T-cell (primary cell): ENCODE results near the gene XPO4. TPM values are rescaled to one million over a fixed set of nuclear protein-coding genes. Genes with fewer than 3 reads are reported as not detected.
"Not testable (repeated sequence)": the region's sequence is repeated elsewhere in the genome, so short reads cannot be mapped to it uniquely, and the experiment has no call there.

Experiments used
- ATAC-seq, 4 experiments: fragments of 200-7000 bp in 3 of 4; fragments of 150-1000 bp in 1 of 4; cut with Tn5 transposase; replicated peaks in 1 of 4; 1 replicate in 3 of 4; 2 replicates in 1 of 4; pipeline ENCODE4 v1.10.0; 2021; ENCODE audit warnings: moderate library complexity in 3 of 4, mild to moderate bottlenecking in 2 of 4, moderate number of reproducible peaks in 1 of 4
- CTCF ChIA-PET, 2 donors: fragments of 300-600 bp; sonication (Branson Sonifier 250); formaldehyde crosslinking; loops; one replicate each; lab custom pipeline; 2022; ENCODE audit warnings: antibody characterized with exemption in 2 of 2; lab: Charles Lee
- POLR2A ChIA-PET, 2 donors: fragments of 300-600 bp; sonication (Branson Sonifier 250); formaldehyde crosslinking; loops; one replicate each; lab custom pipeline; 2022; ENCODE audit warnings: antibody characterized with exemption in 2 of 2; lab: Charles Lee
- DNase-seq, 35 experiments: peaks; one replicate each; pipeline versions ENCODE4 v3.0.0 to v3.0.0-alpha.2; 2013 to 2023
- H3K27ac ChIP-seq: one replicate; pipeline ENCODE4 v1.5.1; 2013; ENCODE audit warnings: low read length
- H3K27me3 ChIP-seq, 2 experiments: replicated peaks in 1 of 2; 1 replicate in 1 of 2; 2 replicates in 1 of 2; pipeline versions ENCODE4 v1.6.1 to v1.7.0; 2013; ENCODE audit warnings: low read length in 1 of 2, mixed read lengths in 1 of 2; ENCODE audit not compliant: control insufficient read depth in 2 of 2, insufficient read depth in 2 of 2; ENCODE audit errors: extremely low read depth in 1 of 2
- H3K36me3 ChIP-seq, 2 donors: 1 replicate in 1 of 2; 2 replicates in 1 of 2; pipeline versions ENCODE4 v1.6.1 to v1.7.0; 2013; ENCODE audit warnings: low read length in 1 of 2; ENCODE audit not compliant: control insufficient read depth in 2 of 2, insufficient read depth in 1 of 2; ENCODE audit errors: extremely low read depth in 1 of 2
- H3K4me1 ChIP-seq, 2 experiments: 1 replicate in 1 of 2; 2 replicates in 1 of 2; pipeline versions ENCODE4 v1.6.1 to v1.7.0; 2013; ENCODE audit warnings: low read length in 2 of 2, mixed read lengths in 1 of 2; ENCODE audit not compliant: insufficient read depth in 2 of 2, control insufficient read depth in 1 of 2; ENCODE audit errors: extremely low read depth in 1 of 2
- H3K4me3 ChIP-seq, 2 donors: 1 replicate in 1 of 2; 2 replicates in 1 of 2; pipeline versions ENCODE4 v1.5.1 to v1.7.0; 2013; ENCODE audit warnings: mild to moderate bottlenecking in 2 of 2, low read length in 1 of 2, moderate library complexity in 1 of 2; ENCODE audit not compliant: control insufficient read depth in 1 of 2; ENCODE audit errors: extremely low read depth in 1 of 2
- H3K9me3 ChIP-seq: 2 replicates; pipeline ENCODE4 v1.7.0; 2013
- H3K27ac Mint-ChIP-seq, 2 donors: one replicate each; pipeline ENCODE4 v1.8.0; 2020 to 2021; ENCODE audit warnings: mild to moderate bottlenecking in 2 of 2, mixed read lengths in 2 of 2
- H3K27me3 Mint-ChIP-seq, 2 donors: one replicate each; pipeline ENCODE4 v1.8.0; 2021 to 2022; ENCODE audit warnings: mixed read lengths in 2 of 2
- H3K36me3 Mint-ChIP-seq: one replicate; pipeline ENCODE4 v1.8.0; 2021; ENCODE audit warnings: mixed read lengths
- H3K4me1 Mint-ChIP-seq, 3 donors: one replicate each; pipeline ENCODE4 v1.8.0; 2020 to 2022; ENCODE audit warnings: mixed read lengths in 3 of 3, mild to moderate bottlenecking in 1 of 3
- H3K4me3 Mint-ChIP-seq, 3 donors: one replicate each; pipeline ENCODE4 v1.8.0; 2020 to 2022; ENCODE audit warnings: mild to moderate bottlenecking in 3 of 3, mixed read lengths in 3 of 3, moderate library complexity in 3 of 3
- H3K9me3 Mint-ChIP-seq, 3 donors: one replicate each; pipeline ENCODE4 v1.8.0; 2020 to 2022; ENCODE audit warnings: mixed read lengths in 3 of 3
- WGBS: methylation state at CpG from one replicate; pipeline ENCODE4 v1.1.5; 2013; ENCODE audit warnings: missing lambda C conversion rate; ENCODE audit not compliant: insufficient coverage; 5-methylcytosine and 5-hydroxymethylcytosine counted together
- total RNA-seq, 35 experiments: library from RNA in 6 of 35; stranded (reverse) in 6 of 35; fragments of 120-200 nt in 1 of 35; gene quantifications; one replicate each; pipeline versions ENCODE4 v1.2.1 to v1.2.4 and lab custom pipeline; 2013 to 2026

Gene XPO4
- total RNA-seq, 5 donors from 2014 or later (not counting 1 experiment from before 2014, with no cell fraction given), result 20.7 to 22.5 (median 22.0) TPM

DNA sequence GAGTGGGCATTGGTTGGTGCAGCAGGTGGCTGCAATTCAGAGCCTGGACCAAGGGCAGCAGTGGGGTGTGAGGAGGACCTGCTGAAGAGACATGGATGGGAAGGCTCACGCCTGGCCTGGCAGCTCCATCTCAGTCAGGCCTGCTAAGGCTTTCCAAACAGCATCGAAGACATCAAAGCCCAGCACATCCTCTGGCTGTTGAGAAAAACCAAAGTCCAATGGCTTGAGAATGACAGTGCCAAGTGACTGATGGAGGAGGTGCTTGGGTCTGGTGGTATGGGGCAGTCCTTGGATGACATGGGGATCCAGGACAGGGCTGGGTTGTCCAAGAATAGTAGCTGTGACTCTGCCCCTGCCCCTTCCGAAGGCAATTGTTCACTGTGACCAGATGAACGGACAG lies 19.0 kb upstream of the XPO4 start:
- peaks cover 0 to 2% of the 10 kb centered on the region in 2 experiments for H3K27me3 ChIP-seq
- H3K4me3 ChIP-seq, result no peak overlapping the region
- H3K4me1 ChIP-seq, result no peaks in the 10 kb centered on the region
- Mint-ChIP-seq H3K36me3 (no peaks in the 10 kb centered on the region), H3K9me3 (no peaks in the 10 kb centered on the region), H3K27ac (no peak overlapping the region), H3K4me1 (no peaks in the 10 kb centered on the region), H3K27me3 (no peaks in the 10 kb centered on the region), H3K4me3 (no peak overlapping the region)
- no peak for ATAC-seq
- no peak overlapping the region for H3K27ac ChIP-seq
- no CpG with 5 or more reads among the region's 4 CpGs for WGBS
- POLR2A ChIA-PET, result interaction anchor here in 1 of 2 donors (0.6 kb wide), 1 partner anchor 793 kb away, joined by 3 read pairs; no protein-coding TSS in a partner anchor
- no peak for DNase-seq
- CTCF ChIA-PET, result interaction anchor here (0.9 to 1.3 kb wide), 2 partner anchors 213 to 423 kb away, joined by 3 to 4 read pairs; no protein-coding TSS in a partner anchor
- H3K9me3 ChIP-seq, result no peaks in the 10 kb centered on the region
- H3K36me3 ChIP-seq, result no peaks in the 10 kb centered on the region

DNA sequence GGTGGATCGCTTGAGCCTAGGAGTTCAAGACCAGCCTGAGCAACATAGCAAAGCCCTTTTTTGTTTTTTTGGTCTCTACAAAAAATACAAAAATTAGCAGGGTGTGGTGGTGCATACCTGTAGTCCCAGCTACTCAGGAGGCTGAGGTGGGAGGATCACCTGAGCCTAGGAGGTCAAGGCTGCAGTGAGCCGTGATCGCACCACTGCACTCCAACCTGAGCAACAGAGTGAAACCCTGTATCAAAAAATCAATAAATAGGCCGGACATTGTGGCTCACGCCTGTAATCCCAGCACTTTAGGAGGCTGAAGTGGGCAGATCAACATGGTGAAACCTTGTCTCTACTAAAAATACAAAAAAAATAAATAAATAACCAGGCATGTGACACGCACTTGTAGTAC lies 13.1 kb upstream of the XPO4 start:
- no CpG with 5 or more reads among the region's 6 CpGs for WGBS
- DNase-seq, H3K9me3 ChIP-seq, H3K4me3 Mint-ChIP-seq, ATAC-seq, H3K27ac Mint-ChIP-seq, H3K27me3 ChIP-seq, H3K27ac ChIP-seq, H3K4me1 ChIP-seq, H3K4me3 ChIP-seq, H3K36me3 Mint-ChIP-seq, H3K36me3 ChIP-seq, H3K27me3 Mint-ChIP-seq, H3K4me1 Mint-ChIP-seq, H3K9me3 Mint-ChIP-seq, CTCF ChIA-PET: not testable (repeated sequence)
- POLR2A ChIA-PET, result interaction anchor here (0.7 kb wide), 2 partner anchors 13 to 1609 kb away, joined by 3 to 4 read pairs; partner anchors contain the start of gene XPO4 (in 1 of the 2)

GRCh38 chr13:20911037-20911436 lies 8.5 kb upstream of the XPO4 start:
- DNase-seq (no peak), ATAC-seq (no peak)
- Histone ChIP-seq H3K4me3 (no peak overlapping the region), H3K27ac (no peak overlapping the region), H3K36me3 (no peaks in the 10 kb centered on the region), H3K4me1 (no peaks in the 10 kb centered on the region), H3K9me3 (no peaks in the 10 kb centered on the region), H3K27me3 (peaks cover 0 to 10% of the 10 kb centered on the region in 2 experiments)
- no peak overlapping the region for H3K4me3 Mint-ChIP-seq
- H3K36me3 Mint-ChIP-seq, result no peaks in the 10 kb centered on the region
- CTCF ChIA-PET, result no interaction called here
- WGBS, result 71% methylated on average over 6 of the region's 6 CpGs
- no peaks in the 10 kb centered on the region for H3K4me1 Mint-ChIP-seq
- POLR2A ChIA-PET, result no interaction called here
- peak overlapping the region in 1 of 2 donors; percentile 17 for H3K27ac Mint-ChIP-seq
- H3K27me3 Mint-ChIP-seq, result peaks cover 7 to 14% of the 10 kb centered on the region in 2 donors
- H3K9me3 Mint-ChIP-seq, result peaks cover 0 to 4% (median 4%) of the 10 kb centered on the region in 3 donors

DNA sequence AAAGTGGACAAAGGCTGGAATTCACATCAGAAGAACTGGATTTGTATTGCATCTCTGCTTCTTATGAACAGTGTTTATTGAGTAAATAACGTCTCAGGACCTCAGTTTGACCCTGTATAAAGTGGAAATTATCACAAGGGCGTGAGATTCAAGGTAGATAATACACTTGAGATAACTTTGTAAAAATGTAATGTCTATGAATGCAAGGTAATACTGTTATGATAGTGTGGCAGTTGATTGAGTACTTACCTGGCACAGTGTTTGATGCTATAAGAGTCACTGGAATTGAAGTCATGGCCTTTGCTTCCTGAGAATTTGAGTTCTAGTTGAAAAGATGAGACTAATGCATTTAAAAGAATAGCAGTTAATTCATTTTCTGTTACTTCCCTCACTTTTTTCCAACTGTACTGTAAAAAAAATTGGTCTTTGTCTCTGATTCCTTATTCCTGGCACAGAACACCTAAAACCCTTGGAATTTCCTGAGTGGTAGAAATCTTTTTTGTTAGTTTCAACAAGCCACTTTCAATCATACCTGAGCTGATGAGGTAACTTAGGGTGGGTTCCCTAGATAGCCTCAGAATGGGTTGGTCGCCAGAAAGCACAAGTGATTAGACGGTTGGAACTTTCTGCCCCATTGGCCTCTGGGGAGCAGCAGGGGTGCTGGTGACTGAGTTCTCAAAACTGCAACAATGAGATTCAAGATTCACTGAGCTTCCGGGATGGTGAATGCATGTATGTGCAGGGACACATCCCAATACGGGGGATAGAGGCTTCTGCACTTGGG lies 6.4 kb upstream of the XPO4 start:
- no peak overlapping the region for H3K27ac ChIP-seq
- DNase-seq, result no peak
- no peak overlapping the region for H3K27ac Mint-ChIP-seq
- ChIA-PET CTCF (interaction anchor here in 1 of 2 donors (0.6 kb wide), 1 partner anchor 81 kb away, joined by 4 read pairs; no protein-coding TSS in a partner anchor), POLR2A (no interaction called here)
- peaks cover 0 to 10% of the 10 kb centered on the region in 2 experiments for H3K27me3 ChIP-seq
- WGBS, result 70% methylated on average over 4 of the region's 6 CpGs
- no peaks in the 10 kb centered on the region for H3K9me3 ChIP-seq
- H3K4me3 Mint-ChIP-seq, result no peak overlapping the region
- peaks cover 7 to 14% of the 10 kb centered on the region in 2 donors for H3K27me3 Mint-ChIP-seq
- H3K4me3 ChIP-seq, result no peak overlapping the region
- no peaks in the 10 kb centered on the region for H3K4me1 ChIP-seq
- H3K36me3 Mint-ChIP-seq, result no peaks in the 10 kb centered on the region
- H3K9me3 Mint-ChIP-seq, result peaks cover 0 to 4% (median 4%) of the 10 kb centered on the region in 3 donors
- no peaks in the 10 kb centered on the region for H3K36me3 ChIP-seq
- H3K4me1 Mint-ChIP-seq, result peaks cover 0 to 4% (median 0%) of the 10 kb centered on the region in 3 donors
- ATAC-seq, result no peak

- Mint-ChIP-seq H3K4me1 (peaks cover 20 to 25% (median 23%) of the 10 kb centered on the region in 3 donors), H3K27me3 (peaks cover 2 to 9% of the 10 kb centered on the region in 2 donors), H3K27ac (no peak overlapping the region), H3K36me3 (no peaks in the 10 kb centered on the region), H3K9me3 (no peaks in the 10 kb centered on the region), H3K4me3 (no peak overlapping the region)
- DNase-seq (no peak), ATAC-seq (no peak)
- H3K36me3 ChIP-seq, result no peaks in the 10 kb centered on the region
- POLR2A ChIA-PET, result interaction anchor here (0.6 to 0.7 kb wide), 2 partner anchors 259 to 702 kb away, joined by 3 to 8 read pairs; no protein-coding TSS in a partner anchor
- CTCF ChIA-PET, result interaction anchor here in 1 of 2 donors (0.7 kb wide), 1 partner anchor 202 kb away, joined by 6 read pairs; no protein-coding TSS in a partner anchor
- H3K9me3 ChIP-seq, result no peaks in the 10 kb centered on the region
- no peak overlapping the region for H3K27ac ChIP-seq
- H3K4me3 ChIP-seq, result no peak overlapping the region
- peaks cover 0 to 3% of the 10 kb centered on the region in 2 experiments for H3K27me3 ChIP-seq
- H3K4me1 ChIP-seq, result peaks cover 7 to 21% of the 10 kb centered on the region in 2 experiments
Observed at GRCh38 chr13:20904908-20905307, 2.4 kb upstream of the XPO4 start.

- Histone ChIP-seq H3K27ac (peak overlapping the region; percentile 63), H3K9me3 (no peaks in the 10 kb centered on the region), H3K36me3 (peaks cover 0 to 2% of the 10 kb centered on the region in 2 donors), H3K4me3 (peak overlapping the region; percentile 79 to 91), H3K27me3 (peaks cover 0 to 3% of the 10 kb centered on the region in 2 experiments), H3K4me1 (peaks cover 7 to 21% of the 10 kb centered on the region in 2 experiments)
- peaks cover 10% of the 10 kb centered on the region for H3K36me3 Mint-ChIP-seq
- H3K4me3 Mint-ChIP-seq, result peak overlapping the region; percentile 94
- peaks cover 2 to 7% of the 10 kb centered on the region in 2 donors for H3K27me3 Mint-ChIP-seq
- peak overlapping the region; percentile 92 to 95 for H3K27ac Mint-ChIP-seq
- 27% methylated on average over 14 of the region's 14 CpGs for WGBS
- peaks cover 35 to 41% (median 38%) of the 10 kb centered on the region in 3 donors for H3K4me1 Mint-ChIP-seq
- DNase-seq, result no peak
- CTCF ChIA-PET, result no interaction called here
- H3K9me3 Mint-ChIP-seq, result no peaks in the 10 kb centered on the region
- no peak for ATAC-seq
- POLR2A ChIA-PET, result interaction anchor here in 1 of 2 donors (0.6 kb wide), 2 partner anchors 1062 to 1070 kb away, joined by 5 to 11 read pairs; no protein-coding TSS in a partner anchor
Observed at GRCh38 chr13:20903164-20903475, 574 bp upstream of the XPO4 start.
